ENCODE data around the gene PSME2. TPM values are rescaled to one million over a fixed set of nuclear protein-coding genes. Genes with fewer than 3 reads are reported as not detected.

Gene PSME2
- total and polyA plus RNA-seq, 2 experiments from 2014 or later: 54.0 to 259 TPM

DNA sequence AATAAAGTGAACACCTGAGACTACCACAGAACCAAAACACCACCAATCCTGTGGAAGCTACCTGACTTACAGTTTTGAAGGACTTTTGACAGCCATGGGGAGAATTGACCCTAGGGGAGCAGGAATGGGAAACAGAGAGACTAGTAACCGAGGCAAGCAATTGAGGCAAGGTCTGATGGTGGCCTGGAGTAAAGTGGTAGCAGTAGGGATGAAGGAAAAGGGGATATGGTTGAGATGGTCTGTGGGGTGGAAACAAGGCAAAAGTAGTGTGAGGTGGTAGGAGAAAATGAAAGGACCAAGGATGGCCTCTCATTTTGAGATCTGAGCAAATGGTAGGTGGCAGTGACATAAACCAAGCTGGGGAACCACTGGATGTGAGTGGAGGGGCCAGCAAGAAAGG lies 10.4 kb upstream of the PSME2 start:
- Histone ChIP-seq H3K79me2 (replicated peaks; ENCODE audit: insufficient read depth) (no peaks in the 10 kb centered on the region), H3K9me2 (ENCODE audit: insufficient read depth) (no peaks in the 10 kb centered on the region), H3K27me3 (ENCODE audit: insufficient read depth) (no peaks in the 10 kb centered on the region), H2AFZ (no peak overlapping the region), H3K4me3 (no peak overlapping the region), H3K27ac (ENCODE audit: low read depth) (no peak overlapping the region), H3K4me1 (ENCODE audit: insufficient read depth) (peaks cover 10% of the 10 kb centered on the region), H3K36me3 (ENCODE audit: insufficient read depth) (peaks cover 20% of the 10 kb centered on the region; the same call in 1 of the 2 replicates), H3K4me2 (no peak overlapping the region), H4K20me1 (replicated peaks; ENCODE audit: insufficient read depth) (peaks cover 7% of the 10 kb centered on the region; the same call in 1 of the 2 replicates), H3F3A (replicated peaks; ENCODE audit: low read depth) (peaks cover 9% of the 10 kb centered on the region; the same call in 1 of the 2 replicates)
- Mint-ChIP-seq H3K27me3 (ENCODE audit: insufficient read depth, low read depth, poor library complexity) (peaks cover 4% of the 10 kb centered on the region), H3K4me1 (peaks cover 8% of the 10 kb centered on the region), H3K27ac (no peak overlapping the region), H3K4me3 (no peak overlapping the region; the same call in 2 of the 3 replicates), H3K9me3 (no peaks in the 10 kb centered on the region), H3K36me3 (ENCODE audit: low read depth) (peaks cover 67% of the 10 kb centered on the region)
- DNase-seq (ENCODE audit: low spot score): no peak
- ATAC-seq: no peak
- TF ChIP-seq ZNF331 (CRISPR knock-in tag; IDR thresholded peaks at IDR 0.05; ENCODE audit: low read depth): no peak

DNA sequence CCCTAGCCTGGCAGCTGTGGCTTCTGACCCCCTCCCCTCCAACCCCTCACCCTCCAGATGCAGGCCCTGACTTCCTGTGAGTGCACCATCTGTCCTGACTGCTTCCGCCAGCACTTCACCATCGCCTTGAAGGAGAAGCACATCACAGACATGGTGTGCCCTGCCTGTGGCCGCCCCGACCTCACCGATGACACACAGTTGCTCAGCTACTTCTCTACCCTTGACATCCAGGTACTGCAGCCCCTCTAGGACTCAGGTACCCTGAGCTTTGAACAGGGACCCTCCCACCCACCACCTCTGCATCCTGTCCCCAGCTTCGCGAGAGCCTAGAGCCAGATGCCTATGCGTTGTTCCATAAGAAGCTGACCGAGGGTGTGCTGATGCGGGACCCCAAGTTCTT lies 8.7 kb upstream of the PSME2 start:
- no peaks in the 10 kb centered on the region; the same call in 2 of the 3 replicates for H3K9me3 Mint-ChIP-seq
- DNase-seq (ENCODE audit: low spot score): no peak

More for the DNA sequence above, 8.7 kb upstream of the PSME2 start:
- Histone ChIP-seq H3K4me1 (ENCODE audit: insufficient read depth) (no peaks in the 10 kb centered on the region), H3K4me2 (no peak overlapping the region), H3K79me2 (replicated peaks; ENCODE audit: insufficient read depth) (no peaks in the 10 kb centered on the region), H3F3A (replicated peaks; ENCODE audit: low read depth) (peaks cover under 1% of the 10 kb centered on the region; the same call in 1 of the 2 replicates), H3K27me3 (ENCODE audit: insufficient read depth) (no peaks in the 10 kb centered on the region), H3K27ac (ENCODE audit: low read depth) (no peak overlapping the region), H3K9me2 (ENCODE audit: insufficient read depth) (no peaks in the 10 kb centered on the region), H3K36me3 (ENCODE audit: insufficient read depth) (peaks cover 26% of the 10 kb centered on the region; the same call in 1 of the 2 replicates), H2AFZ (no peak overlapping the region), H4K20me1 (replicated peaks; ENCODE audit: insufficient read depth) (peaks cover 7% of the 10 kb centered on the region; the same call in 1 of the 2 replicates), H3K4me3 (no peak overlapping the region)
- TF ChIP-seq STAT1 (IDR thresholded peaks at IDR 0.05; ENCODE audit: unreplicated experiment): no peak
- TF ChIP-seq, protein P1, sequence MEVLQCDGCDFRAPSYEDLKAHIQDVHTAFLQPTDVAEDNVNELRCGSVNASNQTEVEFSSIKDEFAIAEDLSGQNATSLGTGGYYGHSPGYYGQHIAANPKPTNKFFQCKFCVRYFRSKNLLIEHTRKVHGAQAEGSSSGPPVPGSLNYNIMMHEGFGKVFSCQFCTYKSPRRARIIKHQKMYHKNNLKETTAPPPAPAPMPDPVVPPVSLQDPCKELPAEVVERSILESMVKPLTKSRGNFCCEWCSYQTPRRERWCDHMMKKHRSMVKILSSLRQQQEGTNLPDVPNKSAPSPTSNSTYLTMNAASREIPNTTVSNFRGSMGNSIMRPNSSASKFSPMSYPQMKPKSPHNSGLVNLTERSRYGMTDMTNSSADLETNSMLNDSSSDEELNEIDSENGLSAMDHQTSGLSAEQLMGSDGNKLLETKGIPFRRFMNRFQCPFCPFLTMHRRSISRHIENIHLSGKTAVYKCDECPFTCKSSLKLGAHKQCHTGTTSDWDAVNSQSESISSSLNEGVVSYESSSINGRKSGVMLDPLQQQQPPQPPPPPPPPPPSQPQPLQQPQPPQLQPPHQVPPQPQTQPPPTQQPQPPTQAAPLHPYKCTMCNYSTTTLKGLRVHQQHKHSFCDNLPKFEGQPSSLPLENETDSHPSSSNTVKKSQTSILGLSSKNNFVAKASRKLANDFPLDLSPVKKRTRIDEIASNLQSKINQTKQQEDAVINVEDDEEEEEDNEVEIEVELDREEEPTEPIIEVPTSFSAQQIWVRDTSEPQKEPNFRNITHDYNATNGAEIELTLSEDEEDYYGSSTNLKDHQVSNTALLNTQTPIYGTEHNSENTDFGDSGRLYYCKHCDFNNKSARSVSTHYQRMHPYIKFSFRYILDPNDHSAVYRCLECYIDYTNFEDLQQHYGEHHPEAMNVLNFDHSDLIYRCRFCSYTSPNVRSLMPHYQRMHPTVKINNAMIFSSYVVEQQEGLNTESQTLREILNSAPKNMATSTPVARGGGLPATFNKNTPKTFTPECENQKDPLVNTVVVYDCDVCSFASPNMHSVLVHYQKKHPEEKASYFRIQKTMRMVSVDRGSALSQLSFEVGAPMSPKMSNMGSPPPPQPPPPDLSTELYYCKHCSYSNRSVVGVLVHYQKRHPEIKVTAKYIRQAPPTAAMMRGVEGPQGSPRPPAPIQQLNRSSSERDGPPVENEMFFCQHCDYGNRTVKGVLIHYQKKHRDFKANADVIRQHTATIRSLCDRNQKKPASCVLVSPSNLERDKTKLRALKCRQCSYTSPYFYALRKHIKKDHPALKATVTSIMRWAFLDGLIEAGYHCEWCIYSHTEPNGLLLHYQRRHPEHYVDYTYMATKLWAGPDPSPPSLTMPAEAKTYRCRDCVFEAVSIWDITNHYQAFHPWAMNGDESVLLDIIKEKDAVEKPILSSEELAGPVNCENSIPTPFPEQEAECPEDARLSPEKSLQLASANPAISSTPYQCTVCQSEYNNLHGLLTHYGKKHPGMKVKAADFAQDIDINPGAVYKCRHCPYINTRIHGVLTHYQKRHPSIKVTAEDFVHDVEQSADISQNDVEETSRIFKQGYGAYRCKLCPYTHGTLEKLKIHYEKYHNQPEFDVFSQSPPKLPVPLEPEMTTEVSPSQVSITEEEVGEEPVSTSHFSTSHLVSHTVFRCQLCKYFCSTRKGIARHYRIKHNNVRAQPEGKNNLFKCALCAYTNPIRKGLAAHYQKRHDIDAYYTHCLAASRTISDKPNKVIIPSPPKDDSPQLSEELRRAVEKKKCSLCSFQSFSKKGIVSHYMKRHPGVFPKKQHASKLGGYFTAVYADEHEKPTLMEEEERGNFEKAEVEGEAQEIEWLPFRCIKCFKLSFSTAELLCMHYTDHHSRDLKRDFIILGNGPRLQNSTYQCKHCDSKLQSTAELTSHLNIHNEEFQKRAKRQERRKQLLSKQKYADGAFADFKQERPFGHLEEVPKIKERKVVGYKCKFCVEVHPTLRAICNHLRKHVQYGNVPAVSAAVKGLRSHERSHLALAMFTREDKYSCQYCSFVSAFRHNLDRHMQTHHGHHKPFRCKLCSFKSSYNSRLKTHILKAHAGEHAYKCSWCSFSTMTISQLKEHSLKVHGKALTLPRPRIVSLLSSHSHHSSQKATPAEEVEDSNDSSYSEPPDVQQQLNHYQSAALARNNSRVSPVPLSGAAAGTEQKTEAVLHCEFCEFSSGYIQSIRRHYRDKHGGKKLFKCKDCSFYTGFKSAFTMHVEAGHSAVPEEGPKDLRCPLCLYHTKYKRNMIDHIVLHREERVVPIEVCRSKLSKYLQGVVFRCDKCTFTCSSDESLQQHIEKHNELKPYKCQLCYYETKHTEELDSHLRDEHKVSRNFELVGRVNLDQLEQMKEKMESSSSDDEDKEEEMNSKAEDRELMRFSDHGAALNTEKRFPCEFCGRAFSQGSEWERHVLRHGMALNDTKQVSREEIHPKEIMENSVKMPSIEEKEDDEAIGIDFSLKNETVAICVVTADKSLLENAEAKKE (CRISPR knock-in tag; IDR thresholded peaks at IDR 0.05): no peak
- TF ChIP-seq JUNB (IDR thresholded peaks at IDR 0.05; ENCODE audit: unreplicated experiment): no peak
- TF ChIP-seq NANOG (IDR thresholded peaks at IDR 0.05; ENCODE audit: borderline replicate concordance): no peak
- TF ChIP-seq, protein P2, sequence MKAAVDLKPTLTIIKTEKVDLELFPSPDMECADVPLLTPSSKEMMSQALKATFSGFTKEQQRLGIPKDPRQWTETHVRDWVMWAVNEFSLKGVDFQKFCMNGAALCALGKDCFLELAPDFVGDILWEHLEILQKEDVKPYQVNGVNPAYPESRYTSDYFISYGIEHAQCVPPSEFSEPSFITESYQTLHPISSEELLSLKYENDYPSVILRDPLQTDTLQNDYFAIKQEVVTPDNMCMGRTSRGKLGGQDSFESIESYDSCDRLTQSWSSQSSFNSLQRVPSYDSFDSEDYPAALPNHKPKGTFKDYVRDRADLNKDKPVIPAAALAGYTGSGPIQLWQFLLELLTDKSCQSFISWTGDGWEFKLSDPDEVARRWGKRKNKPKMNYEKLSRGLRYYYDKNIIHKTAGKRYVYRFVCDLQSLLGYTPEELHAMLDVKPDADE (IDR thresholded peaks at IDR 0.05): no peak
- no peak for TF ChIP-seq EZH2phosphoT487 (IDR thresholded peaks at IDR 0.05; ENCODE audit: unreplicated experiment)
- TF ChIP-seq POLR2AphosphoS5 (IDR thresholded peaks at IDR 0.05; ENCODE audit: low read depth): no peak
- TF ChIP-seq ZNF114 (CRISPR knock-in tag; IDR thresholded peaks at IDR 0.05): no peak
- ATAC-seq: no peak
- Mint-ChIP-seq H3K4me3 (no peak overlapping the region), H3K36me3 (ENCODE audit: low read depth) (peaks cover 79% of the 10 kb centered on the region), H3K27me3 (ENCODE audit: insufficient read depth, low read depth, poor library complexity) (no peaks in the 10 kb centered on the region), H3K4me1 (no peaks in the 10 kb centered on the region), H3K27ac (no peak overlapping the region)
